GM19351 (cell line): ENCODE measurements around the gene OR5H2.

Experiments used
- ATAC-seq: cut with Tn5 transposase; IDR thresholded peaks from one replicate; pipeline ENCODE4 v1.9.1; 2021; ENCODE audit warnings: mild to moderate bottlenecking, moderate library complexity; ENCODE audit not compliant: unreplicated experiment

OR5H2 gene

GRCh38 chr3:98329392-98330124 lies 47.3 kb downstream of the OR5H2 start:
- ATAC-seq, result peak; percentile 62

- ATAC-seq, result no peak
These were observed 49.0 kb downstream of the OR5H2 start for GRCh38 chr3:98331329-98331728.
